GM23248 (cell line): ENCODE measurements around the gene VGLL3.

Source experiments
- EZH2 ChIP-seq: fragments of 200-600 bp; sonication (generic); IDR thresholded peaks from 2 replicates; pipeline ENCODE4 v1.6.1; 2018; ENCODE audit warnings: antibody characterized with exemption, mild to moderate bottlenecking; ENCODE audit not compliant: insufficient read depth, poor library complexity, severe bottlenecking
- EZH2phosphoT487 ChIP-seq: fragments of 200-600 bp; sonication (generic); IDR thresholded peaks from 2 replicates; pipeline ENCODE4 v1.6.1; 2018; ENCODE audit warnings: antibody characterized with exemption, moderate library complexity, mild to moderate bottlenecking, low read depth; ENCODE audit not compliant: insufficient read depth

GRCh38 chr3:87036671-87037070 lies 45.7 kb upstream of the VGLL3 start:
- TF ChIP-seq EZH2, result no peak
- no peak for TF ChIP-seq EZH2phosphoT487
